OCI-LY3 (cell line): Measurements from ENCODE around the gene HTR7.

Experiments used
- EZH2phosphoT487 ChIP-seq: fragments of 200-600 bp; shearing (Covaris generic); IDR thresholded peaks from 2 replicates; pipeline ENCODE4 v1.6.1; 2018; ENCODE audit warnings: antibody characterized with exemption, mixed run types, low read depth
- TF ChIP-seq, protein P1 (sequence below): fragments of 200-600, 300-600 bp; sonication (generic); IDR thresholded peaks from 2 replicates; pipeline ENCODE4 v1.5.1; 2014; ENCODE audit warnings: antibody characterized with exemption, low read length, low read depth

DNA sequence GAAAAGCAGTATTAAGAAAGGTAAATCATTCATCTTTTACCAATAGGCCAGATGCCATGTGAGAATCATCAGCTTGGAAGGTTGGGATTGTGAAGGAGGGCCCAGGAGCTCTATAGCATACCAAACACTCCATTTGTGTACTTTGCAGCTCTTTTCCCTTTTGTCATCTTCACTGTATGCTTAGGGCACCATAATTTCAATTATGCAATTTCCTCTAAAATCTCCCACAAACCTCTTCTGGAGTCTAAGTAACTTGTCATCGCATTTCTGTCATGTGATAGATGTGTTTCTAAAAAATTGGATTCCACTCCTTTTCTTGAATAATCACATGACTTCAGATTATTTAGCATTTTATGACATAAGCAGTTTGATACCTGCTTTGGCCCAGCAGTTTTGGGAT, 31.8 kb upstream of the HTR7 start:
- TF ChIP-seq, protein P1, sequence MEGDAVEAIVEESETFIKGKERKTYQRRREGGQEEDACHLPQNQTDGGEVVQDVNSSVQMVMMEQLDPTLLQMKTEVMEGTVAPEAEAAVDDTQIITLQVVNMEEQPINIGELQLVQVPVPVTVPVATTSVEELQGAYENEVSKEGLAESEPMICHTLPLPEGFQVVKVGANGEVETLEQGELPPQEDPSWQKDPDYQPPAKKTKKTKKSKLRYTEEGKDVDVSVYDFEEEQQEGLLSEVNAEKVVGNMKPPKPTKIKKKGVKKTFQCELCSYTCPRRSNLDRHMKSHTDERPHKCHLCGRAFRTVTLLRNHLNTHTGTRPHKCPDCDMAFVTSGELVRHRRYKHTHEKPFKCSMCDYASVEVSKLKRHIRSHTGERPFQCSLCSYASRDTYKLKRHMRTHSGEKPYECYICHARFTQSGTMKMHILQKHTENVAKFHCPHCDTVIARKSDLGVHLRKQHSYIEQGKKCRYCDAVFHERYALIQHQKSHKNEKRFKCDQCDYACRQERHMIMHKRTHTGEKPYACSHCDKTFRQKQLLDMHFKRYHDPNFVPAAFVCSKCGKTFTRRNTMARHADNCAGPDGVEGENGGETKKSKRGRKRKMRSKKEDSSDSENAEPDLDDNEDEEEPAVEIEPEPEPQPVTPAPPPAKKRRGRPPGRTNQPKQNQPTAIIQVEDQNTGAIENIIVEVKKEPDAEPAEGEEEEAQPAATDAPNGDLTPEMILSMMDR: no peak
- TF ChIP-seq EZH2phosphoT487: no peak
